Transverse colon (tissue), 4 donors: Measurements from ENCODE around the gene CLEC4E. TPM values are rescaled to one million over a fixed set of nuclear protein-coding genes. Genes with fewer than 3 reads are reported as not detected.
"Not testable (repeated sequence)": the region's sequence is repeated elsewhere in the genome, so short reads cannot be mapped to it uniquely, and the experiment has no call there.

Source experiments
- DNase-seq: peaks from one replicate; pipeline ENCODE4 v3.0.0-alpha.2; 2019
- H3K27ac ChIP-seq, 4 donors: fragments of 200-600 bp; sonication (generic); 2 replicates each; pipeline ENCODE4 v1.5.1; 2016 to 2018; ENCODE audit warnings: inconsistent platforms in 4 of 4
- H3K27me3 ChIP-seq: fragments of 200-600 bp; sonication (generic); 2 replicates; pipeline ENCODE4 v1.5.1; 2017; ENCODE audit warnings: inconsistent platforms
- H3K36me3 ChIP-seq, 4 donors: fragments of 200-600 bp; sonication (generic); 2 replicates each; pipeline ENCODE4 v1.5.1; 2017 to 2019; ENCODE audit warnings: inconsistent platforms in 4 of 4
- H3K4me1 ChIP-seq, 4 donors: fragments of 200-600 bp; sonication (generic); 2 replicates each; pipeline ENCODE4 v1.5.1; 2017 to 2020; ENCODE audit warnings: inconsistent platforms in 4 of 4
- H3K4me3 ChIP-seq, 4 donors: fragments of 200-600 bp; sonication (generic); 1 replicate in 1 of 4; 2 replicates in 3 of 4; pipeline versions ENCODE4 v1.5.1 to v1.6.1; 2017 to 2019; ENCODE audit warnings: inconsistent platforms in 4 of 4
- H3K9me3 ChIP-seq, 2 donors: fragments of 200-600 bp; sonication (generic); 2 replicates each; pipeline ENCODE4 v1.5.1; 2017 to 2019; ENCODE audit warnings: inconsistent platforms in 2 of 2
- CTCF ChIP-seq, 5 experiments: fragments of 200-600 bp in 3 of 5; fragments of 450-650 bp in 2 of 5; sonication (generic) in 3 of 5; IDR thresholded peaks; 1 replicate in 2 of 5; 2 replicates in 3 of 5; pipeline ENCODE4 v1.5.1; 2016 to 2017; ENCODE audit warnings: antibody characterized with exemption in 5 of 5, inconsistent platforms in 3 of 5, mild to moderate bottlenecking in 2 of 5, moderate library complexity in 1 of 5
- EP300 ChIP-seq: sonication (generic); formaldehyde crosslinking; IDR thresholded peaks from one replicate; pipeline ENCODE4 v1.6.1; 2017; ENCODE audit warnings: antibody characterized with exemption, low read depth
- POLR2A ChIP-seq: fragments of 450-650 bp; IDR thresholded peaks from one replicate; pipeline ENCODE4 v1.6.1; 2016; ENCODE audit warnings: antibody characterized with exemption, mild to moderate bottlenecking, moderate library complexity
- POLR2AphosphoS5 ChIP-seq, 3 donors: sonication (generic); formaldehyde crosslinking; IDR thresholded peaks; one replicate each; pipeline ENCODE4 v1.6.1; 2016; ENCODE audit warnings: antibody characterized with exemption in 3 of 3
- WGBS, 2 donors: methylation state at CpG; one replicate each; pipeline ENCODE4 v1.1.5; 2018; ENCODE audit warnings: low coverage in 1 of 2; 5-methylcytosine and 5-hydroxymethylcytosine counted together
- in situ Hi-C, 4 donors: fragments of 200-750 bp; cut with MboI; loops; one replicate each; pipeline versions ENCODE4 v1.15.0 to v1.15.1; 2017; ENCODE audit warnings: low sequenced_read_pairs in 3 of 4, low pct_ligation_motif_present in 1 of 4, low pct_unique_long_range_greater_than_20kb in 1 of 4
- intact Hi-C: fragments of 100-400 bp; cut with DNase I; formaldehyde crosslinking; loops from one replicate; pipeline ENCODE4 v1.15.1; 2023; ENCODE audit warnings: low total_unique reads
- total RNA-seq, 4 donors: library from RNA; depleted of rRNA; stranded (reverse); fragments of >200 nt; gene quantifications; one replicate each; pipeline ENCODE4 v1.1.0, GENCODE V29; 2016

The CLEC4E gene
- total RNA-seq, 4 donors from 2014 or later, result 0.96 to 5.4 TPM; not detected in 2

- TF ChIP-seq POLR2A, result no peak
- TF ChIP-seq EP300, result no peak
- no peak for TF ChIP-seq POLR2AphosphoS5 (IDR thresholded peaks at IDR 0.05)
- TF ChIP-seq CTCF (IDR thresholded peaks at IDR 0.05), result no peak
- Histone ChIP-seq H3K4me3 (no peak overlapping the region), H3K36me3 (no peaks in the 10 kb centered on the region), H3K27me3 (no peaks in the 10 kb centered on the region), H3K27ac (no peak overlapping the region), H3K9me3 (no peaks in the 10 kb centered on the region), H3K4me1 (no peaks in the 10 kb centered on the region)
- in situ Hi-C loops (no loop called here), intact Hi-C loops (no loop called here)
- WGBS, 2 donors, result 67 to 75% methylated on average over 1 to 3 of the region's 3 CpGs
- no peak for DNase-seq
Measured at GRCh38 chr12:8577879-8578278, 37.2 kb upstream of the CLEC4E start.

GRCh38 chr12:8572507-8572906 is 31.8 kb upstream of the CLEC4E start:
- no peaks in the 10 kb centered on the region for H3K9me3 ChIP-seq
- DNase-seq, result no peak
- no peak for TF ChIP-seq EP300
- TF ChIP-seq POLR2AphosphoS5 (IDR thresholded peaks at IDR 0.05), result no peak
- no peak for TF ChIP-seq POLR2A
- TF ChIP-seq CTCF (IDR thresholded peaks at IDR 0.05), result no peak
- H3K27ac ChIP-seq, result no peak overlapping the region
- H3K4me3 ChIP-seq, result no peak overlapping the region
- no peaks in the 10 kb centered on the region for H3K4me1 ChIP-seq
- in situ Hi-C loops, result no loop called here
- H3K27me3 ChIP-seq, result no peaks in the 10 kb centered on the region
- no peaks in the 10 kb centered on the region for H3K36me3 ChIP-seq
- 25 to 47% methylated on average over 1 to 2 of the region's 2 CpGs for WGBS, 2 donors
- intact Hi-C loops, result no loop called here

DNA sequence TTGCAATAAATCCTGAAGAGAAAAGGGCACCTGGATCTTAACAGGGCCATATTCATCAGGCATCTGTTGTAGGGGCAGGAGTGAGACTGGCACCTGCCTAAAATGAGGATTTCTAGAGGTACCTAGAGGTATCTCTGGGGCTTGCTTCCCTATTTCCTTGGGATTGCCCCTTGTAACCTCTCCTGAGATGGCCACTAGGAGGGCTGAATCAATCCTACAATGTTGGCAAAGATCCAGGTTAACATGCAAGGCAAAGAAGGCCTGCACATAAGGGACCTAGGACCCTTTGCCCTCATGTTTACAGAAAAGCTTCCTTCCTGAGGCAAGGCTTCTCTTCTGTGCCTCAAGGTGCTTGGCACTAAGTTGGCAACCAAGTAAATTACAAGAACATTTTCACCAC is 25.8 kb upstream of the CLEC4E start:
- intact Hi-C loops, result no loop called here
- H3K9me3 ChIP-seq, result peaks cover 0 to 3% of the 10 kb centered on the region in 2 donors
- no peaks in the 10 kb centered on the region for H3K4me1 ChIP-seq
- H3K27ac ChIP-seq, result no peak overlapping the region
- H3K4me3 ChIP-seq, result no peak overlapping the region
- no peaks in the 10 kb centered on the region for H3K27me3 ChIP-seq
- TF ChIP-seq CTCF (IDR thresholded peaks at IDR 0.05) (no peak), POLR2A (no peak), EP300 (no peak), POLR2AphosphoS5 (IDR thresholded peaks at IDR 0.05) (no peak)
- no peaks in the 10 kb centered on the region for H3K36me3 ChIP-seq
- in situ Hi-C loops, result no loop called here
- no peak for DNase-seq

- intact Hi-C loops, H3K36me3 ChIP-seq, H3K27ac ChIP-seq, H3K27me3 ChIP-seq, in situ Hi-C loops, DNase-seq, H3K4me3 ChIP-seq, H3K4me1 ChIP-seq, H3K9me3 ChIP-seq: not testable (repeated sequence)
- WGBS, 2 donors, result 72 to 100% methylated on average over 1 to 2 of the region's 2 CpGs
Measured at GRCh38 chr12:8566052-8566451, 25.3 kb upstream of the CLEC4E start.

DNA sequence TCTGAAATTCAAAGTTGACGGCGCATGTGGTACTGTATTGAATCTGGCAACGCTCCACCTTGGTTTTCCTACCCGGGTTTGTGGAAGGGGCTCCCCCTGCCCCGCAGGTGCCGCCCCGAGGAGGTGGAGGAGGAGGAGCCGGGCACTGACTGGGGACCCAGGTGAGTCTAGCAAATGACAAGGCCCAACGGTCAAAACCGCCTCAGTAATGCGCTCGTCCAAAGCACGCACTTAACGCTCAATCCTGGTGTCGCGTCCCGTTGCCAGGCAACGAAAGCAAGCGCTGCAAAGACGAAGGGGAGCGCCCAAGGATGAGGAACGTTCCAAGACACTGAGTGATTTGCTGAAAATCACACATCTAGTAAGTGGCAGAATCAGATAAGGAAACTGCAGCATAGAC is 24.0 kb upstream of the CLEC4E start:
- 75 to 78% methylated on average over 10 to 22 of the region's 22 CpGs for WGBS, 2 donors
- Histone ChIP-seq H3K27ac (no peak overlapping the region), H3K4me1 (no peaks in the 10 kb centered on the region), H3K27me3 (no peaks in the 10 kb centered on the region), H3K36me3 (no peaks in the 10 kb centered on the region), H3K4me3 (no peak overlapping the region), H3K9me3 (peaks cover 0 to 3% of the 10 kb centered on the region in 2 donors)
- TF ChIP-seq POLR2AphosphoS5 (IDR thresholded peaks at IDR 0.05), result no peak
- TF ChIP-seq CTCF (IDR thresholded peaks at IDR 0.05), result no peak
- TF ChIP-seq EP300, result no peak
- TF ChIP-seq POLR2A, result no peak
- DNase-seq, result no peak
- in situ Hi-C loops (no loop called here), intact Hi-C loops (no loop called here)
